ENCODE data around the gene ASTN2.

Gene ASTN2

DNA sequence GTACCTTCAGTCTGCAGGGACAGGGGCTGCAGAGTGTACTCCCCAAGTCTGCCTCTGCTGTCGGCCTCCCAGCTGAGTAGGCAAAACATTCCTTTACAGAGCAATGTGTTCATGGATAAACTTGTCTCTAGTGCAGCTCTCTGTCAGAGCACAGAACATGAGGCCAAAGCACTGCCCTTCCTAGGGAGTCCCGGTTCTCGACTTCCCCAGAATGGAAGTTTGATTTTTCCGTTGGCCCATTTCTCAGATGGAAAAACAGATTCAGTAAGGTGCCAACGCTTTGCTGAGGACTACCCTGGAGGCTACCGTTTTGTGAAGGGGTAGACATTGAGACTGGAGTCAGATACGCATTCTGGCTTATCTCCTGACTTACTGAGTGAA lies 728.2 kb downstream of the ASTN2 start:
- H2BK120ac ChIP-seq (ENCODE audit: low read depth, low read length): no peak overlapping the region
- DNase-seq (ENCODE audit: low spot score): no peak
- H4K91ac ChIP-seq (ENCODE audit: low read depth, low read length, poor library complexity): no peak overlapping the region
- no peaks in the 10 kb centered on the region for H3K79me1 ChIP-seq (ENCODE audit: low read depth, low read length)
- H3K9me3 ChIP-seq (replicated peaks in 1 of 2; ENCODE audit: control insufficient read depth in 2 of 2, insufficient read depth in 1 of 2, low read depth in 1 of 2, low read length in 2 of 2): no peaks in the 10 kb centered on the region
- WGBS, 2 donors (ENCODE audit: extremely low coverage in 2 of 2, insufficient read length in 2 of 2, insufficient replicate concordance in 1 of 2): no CpG with 5 or more reads among the region's 7 CpGs
- no peak overlapping the region for H3K27ac ChIP-seq (replicated peaks; ENCODE audit: low read length)
- no peak overlapping the region for H2AK5ac ChIP-seq (ENCODE audit: low read depth, low read length)
- no peak overlapping the region for H3K14ac ChIP-seq (ENCODE audit: low read length)
- H3K36me3 ChIP-seq (replicated peaks in 1 of 2; ENCODE audit: control insufficient read depth in 2 of 2, insufficient read depth in 2 of 2, low read length in 2 of 2): no peaks in the 10 kb centered on the region
- peak overlapping the region; percentile 73 to 81 for H3K4me3 ChIP-seq (ENCODE audit: low read length in 2 of 2)
- H3K27me3 ChIP-seq (ENCODE audit: control insufficient read depth in 3 of 3, insufficient read depth in 3 of 3, low read depth in 1 of 3, low read length in 3 of 3): no peaks in the 10 kb centered on the region
- no peak overlapping the region for H4K8ac ChIP-seq (ENCODE audit: low read depth, low read length)
- H3K18ac ChIP-seq (ENCODE audit: low read length): no peak overlapping the region
- no peak overlapping the region for H2BK5ac ChIP-seq (ENCODE audit: low read length)
- H2BK12ac ChIP-seq (ENCODE audit: low read length): no peak overlapping the region
- peaks cover 5 to 6% of the 10 kb centered on the region in 2 donors for H3K4me1 ChIP-seq (ENCODE audit: control insufficient read depth in 2 of 2, insufficient read depth in 1 of 2, low read depth in 1 of 2, low read length in 2 of 2)
- peak overlapping the region; percentile 29 for H3K4me2 ChIP-seq (ENCODE audit: insufficient read depth, low read length, poor library complexity, severe bottlenecking)
- no peak overlapping the region for H3K23ac ChIP-seq (ENCODE audit: low read depth, low read length, poor library complexity)
- H2AFZ ChIP-seq (ENCODE audit: low read length): peak overlapping the region; percentile 90
- H3K4ac ChIP-seq (ENCODE audit: low read length): no peak overlapping the region
- no peak overlapping the region for H2BK15ac ChIP-seq (ENCODE audit: low read length)
- no peak overlapping the region for H3K9ac ChIP-seq (ENCODE audit: low read depth, low read length, poor library complexity)

DNA sequence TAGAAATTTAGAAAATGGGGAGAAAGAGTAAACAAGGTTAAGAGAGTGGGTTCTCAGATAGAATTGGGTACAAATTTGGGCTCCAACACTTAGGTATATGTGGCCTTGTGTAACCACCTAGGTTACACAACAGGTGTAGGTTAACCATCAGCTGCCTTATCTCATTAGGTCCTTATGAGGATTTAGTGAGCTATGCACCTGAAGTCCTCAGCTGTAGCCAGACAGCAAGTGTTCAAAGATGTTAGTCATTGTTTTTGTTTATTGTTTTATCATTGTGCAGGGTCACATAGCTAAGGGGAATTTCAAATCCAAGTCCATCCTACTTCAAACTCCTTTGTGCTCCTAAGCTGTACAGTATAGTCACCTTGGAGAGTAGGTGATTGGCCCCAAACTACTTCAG lies 728.7 kb downstream of the ASTN2 start:
- Histone ChIP-seq H3K79me1 (ENCODE audit: low read depth, low read length) (no peaks in the 10 kb centered on the region), H2BK120ac (ENCODE audit: low read depth, low read length) (no peak overlapping the region), H3K27me3 (ENCODE audit: control insufficient read depth in 3 of 3, insufficient read depth in 3 of 3, low read depth in 1 of 3, low read length in 3 of 3) (no peaks in the 10 kb centered on the region), H2BK12ac (ENCODE audit: low read length) (no peak overlapping the region), H3K9me3 (replicated peaks in 1 of 2; ENCODE audit: control insufficient read depth in 2 of 2, insufficient read depth in 1 of 2, low read depth in 1 of 2, low read length in 2 of 2) (no peaks in the 10 kb centered on the region), H3K36me3 (replicated peaks in 1 of 2; ENCODE audit: control insufficient read depth in 2 of 2, insufficient read depth in 2 of 2, low read length in 2 of 2) (no peaks in the 10 kb centered on the region), H2BK5ac (ENCODE audit: low read length) (no peak overlapping the region), H4K8ac (ENCODE audit: low read depth, low read length) (no peak overlapping the region), H4K91ac (ENCODE audit: low read depth, low read length, poor library complexity) (no peak overlapping the region), H3K18ac (ENCODE audit: low read length) (no peak overlapping the region), H2AK5ac (ENCODE audit: low read depth, low read length) (no peak overlapping the region), H3K9ac (ENCODE audit: low read depth, low read length, poor library complexity) (no peak overlapping the region), H3K23ac (ENCODE audit: low read depth, low read length, poor library complexity) (no peak overlapping the region), H3K4me1 (ENCODE audit: control insufficient read depth in 2 of 2, insufficient read depth in 1 of 2, low read depth in 1 of 2, low read length in 2 of 2) (peaks cover 5 to 6% of the 10 kb centered on the region in 2 donors), H2BK15ac (ENCODE audit: low read length) (no peak overlapping the region), H3K14ac (ENCODE audit: low read length) (no peak overlapping the region), H3K27ac (replicated peaks; ENCODE audit: low read length) (no peak overlapping the region), H3K4me3 (ENCODE audit: low read length in 2 of 2) (peak overlapping the region in 1 of 2 donors; percentile 73), H2AFZ (ENCODE audit: low read length) (peak overlapping the region; percentile 90), H3K4ac (ENCODE audit: low read length) (no peak overlapping the region), H3K4me2 (ENCODE audit: insufficient read depth, low read length, poor library complexity, severe bottlenecking) (no peak overlapping the region)
- no peak for DNase-seq (ENCODE audit: low spot score)

DNA sequence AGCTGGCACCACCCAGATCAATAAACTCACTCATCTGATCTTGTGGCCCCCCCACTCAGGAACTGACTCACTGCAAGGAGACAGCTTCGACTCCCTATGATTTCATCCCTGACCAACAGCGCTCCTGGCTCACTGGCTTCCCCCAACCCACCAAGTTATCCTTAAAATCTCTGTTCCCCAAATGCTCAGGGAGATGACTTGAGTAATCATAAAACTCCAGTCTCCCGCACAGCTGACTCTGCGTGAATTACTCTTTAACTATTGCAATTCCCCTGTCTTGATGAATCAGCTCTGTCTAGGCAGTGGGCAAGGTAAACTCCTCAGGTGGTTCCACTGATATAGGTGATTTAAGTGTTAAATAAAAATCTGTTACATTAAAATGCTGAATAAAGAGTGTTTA lies 729.7 kb downstream of the ASTN2 start:
- Histone ChIP-seq H3K79me1 (ENCODE audit: low read depth, low read length) (no peaks in the 10 kb centered on the region), H3K9ac (ENCODE audit: low read depth, low read length, poor library complexity) (no peak overlapping the region), H2BK12ac (ENCODE audit: low read length) (no peak overlapping the region), H3K18ac (ENCODE audit: low read length) (no peak overlapping the region), H2BK120ac (ENCODE audit: low read depth, low read length) (no peak overlapping the region), H3K4me3 (ENCODE audit: low read length in 2 of 2) (no peak overlapping the region), H3K36me3 (replicated peaks in 1 of 2; ENCODE audit: control insufficient read depth in 2 of 2, insufficient read depth in 2 of 2, low read length in 2 of 2) (no peaks in the 10 kb centered on the region), H2AFZ (ENCODE audit: low read length) (no peak overlapping the region), H3K9me3 (replicated peaks in 1 of 2; ENCODE audit: control insufficient read depth in 2 of 2, insufficient read depth in 1 of 2, low read depth in 1 of 2, low read length in 2 of 2) (no peaks in the 10 kb centered on the region), H3K27me3 (ENCODE audit: control insufficient read depth in 3 of 3, insufficient read depth in 3 of 3, low read depth in 1 of 3, low read length in 3 of 3) (no peaks in the 10 kb centered on the region), H4K91ac (ENCODE audit: low read depth, low read length, poor library complexity) (no peak overlapping the region), H3K4me1 (ENCODE audit: control insufficient read depth in 2 of 2, insufficient read depth in 1 of 2, low read depth in 1 of 2, low read length in 2 of 2) (peaks cover 5 to 6% of the 10 kb centered on the region in 2 donors), H2AK5ac (ENCODE audit: low read depth, low read length) (no peak overlapping the region), H3K4ac (ENCODE audit: low read length) (no peak overlapping the region), H3K27ac (replicated peaks; ENCODE audit: low read length) (no peak overlapping the region), H4K8ac (ENCODE audit: low read depth, low read length) (no peak overlapping the region), H3K4me2 (ENCODE audit: insufficient read depth, low read length, poor library complexity, severe bottlenecking) (no peak overlapping the region), H2BK15ac (ENCODE audit: low read length) (no peak overlapping the region), H2BK5ac (ENCODE audit: low read length) (no peak overlapping the region), H3K23ac (ENCODE audit: low read depth, low read length, poor library complexity) (no peak overlapping the region), H3K14ac (ENCODE audit: low read length) (no peak overlapping the region)
- WGBS, 2 donors (ENCODE audit: extremely low coverage in 2 of 2, insufficient read length in 2 of 2, insufficient replicate concordance in 1 of 2): no CpG with 5 or more reads among the region's 4 CpGs
- DNase-seq (ENCODE audit: low spot score): no peak

DNA sequence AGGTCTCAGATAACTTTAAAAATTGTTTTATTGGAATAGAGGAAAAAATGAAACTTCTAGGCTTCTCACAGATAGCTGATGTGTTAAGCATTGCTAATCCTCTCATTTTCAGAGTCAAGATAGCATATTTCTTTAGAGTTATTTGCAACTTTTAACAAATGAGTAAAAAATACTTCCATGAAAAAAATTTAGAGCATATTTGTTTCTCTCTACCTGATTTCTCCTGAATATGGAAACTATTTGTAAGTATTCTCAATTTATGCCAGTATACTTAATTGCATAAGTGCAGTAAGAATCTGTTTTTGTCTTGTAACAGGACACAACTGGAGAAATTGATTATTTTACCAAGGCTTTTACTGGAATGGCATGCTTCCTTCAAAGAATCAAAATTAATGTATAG lies 731.3 kb downstream of the ASTN2 start:
- Histone ChIP-seq H3K14ac (ENCODE audit: low read length) (no peak overlapping the region), H2AK5ac (ENCODE audit: low read depth, low read length) (no peak overlapping the region), H3K4me1 (ENCODE audit: control insufficient read depth in 2 of 2, insufficient read depth in 1 of 2, low read depth in 1 of 2, low read length in 2 of 2) (peaks cover 5 to 6% of the 10 kb centered on the region in 2 donors), H2BK12ac (ENCODE audit: low read length) (no peak overlapping the region), H3K27me3 (ENCODE audit: control insufficient read depth in 3 of 3, insufficient read depth in 3 of 3, low read depth in 1 of 3, low read length in 3 of 3) (no peaks in the 10 kb centered on the region), H2BK5ac (ENCODE audit: low read length) (no peak overlapping the region), H2BK15ac (ENCODE audit: low read length) (no peak overlapping the region), H3K79me1 (ENCODE audit: low read depth, low read length) (no peaks in the 10 kb centered on the region), H3K9me3 (replicated peaks in 1 of 2; ENCODE audit: control insufficient read depth in 2 of 2, insufficient read depth in 1 of 2, low read depth in 1 of 2, low read length in 2 of 2) (no peaks in the 10 kb centered on the region), H2AFZ (ENCODE audit: low read length) (no peak overlapping the region), H3K36me3 (replicated peaks in 1 of 2; ENCODE audit: control insufficient read depth in 2 of 2, insufficient read depth in 2 of 2, low read length in 2 of 2) (no peaks in the 10 kb centered on the region), H3K4me2 (ENCODE audit: insufficient read depth, low read length, poor library complexity, severe bottlenecking) (no peak overlapping the region), H4K8ac (ENCODE audit: low read depth, low read length) (no peak overlapping the region), H4K91ac (ENCODE audit: low read depth, low read length, poor library complexity) (no peak overlapping the region), H3K4me3 (ENCODE audit: low read length in 2 of 2) (no peak overlapping the region), H3K4ac (ENCODE audit: low read length) (no peak overlapping the region), H3K18ac (ENCODE audit: low read length) (no peak overlapping the region), H3K23ac (ENCODE audit: low read depth, low read length, poor library complexity) (no peak overlapping the region), H3K9ac (ENCODE audit: low read depth, low read length, poor library complexity) (no peak overlapping the region), H2BK120ac (ENCODE audit: low read depth, low read length) (no peak overlapping the region), H3K27ac (replicated peaks; ENCODE audit: low read length) (no peak overlapping the region)
- DNase-seq (ENCODE audit: low spot score): no peak
